Measurements from ENCODE around the gene AP1S3.

The AP1S3 gene

GRCh38 chr2:223774193-223774592, 63.2 kb downstream of the AP1S3 start:
- WGBS: 65% methylated on average over 6 of the region's 8 CpGs
- no peak overlapping the region for H3K14ac ChIP-seq (ENCODE audit: low read length in 2 of 2)
- H3K79me1 ChIP-seq (replicated peaks; ENCODE audit: low read length, poor library complexity, severe bottlenecking): peaks cover 4% of the 10 kb centered on the region

GRCh38 chr2:223772363-223772762, 65.0 kb downstream of the AP1S3 start:
- H3K18ac ChIP-seq (ENCODE audit: low read depth in 1 of 2, low read length in 2 of 2): no peak overlapping the region
- no peak overlapping the region for H3K27ac ChIP-seq (ENCODE audit: low read length, poor library complexity, severe bottlenecking)
- H3K14ac ChIP-seq (ENCODE audit: low read length in 2 of 2): no peak overlapping the region
- H3K9ac ChIP-seq (ENCODE audit: low read length): no peak overlapping the region
- peaks cover 3% of the 10 kb centered on the region for H3K79me1 ChIP-seq (replicated peaks; ENCODE audit: low read length, poor library complexity, severe bottlenecking)
- H3K4me2 ChIP-seq (ENCODE audit: low read length, poor library complexity, severe bottlenecking): no peak overlapping the region
- no peak overlapping the region for H2BK5ac ChIP-seq (ENCODE audit: low read depth, low read length, poor library complexity, severe bottlenecking)
- H2AFZ ChIP-seq (ENCODE audit: low read depth, low read length): no peak overlapping the region
- no peak overlapping the region for H2AK5ac ChIP-seq (ENCODE audit: low read length, severe bottlenecking)
- no peak overlapping the region for H4K8ac ChIP-seq (ENCODE audit: low read length)
- DNase-seq: no peak
- H3K4me3 ChIP-seq (ENCODE audit: insufficient read depth in 1 of 2, low read depth in 1 of 2, low read length in 2 of 2): no peak overlapping the region
- no peak overlapping the region for H2BK120ac ChIP-seq (ENCODE audit: low read depth, low read length)
- WGBS: no CpG with 5 or more reads among the region's 3 CpGs
- no peak overlapping the region for H2BK15ac ChIP-seq (ENCODE audit: low read depth, poor library complexity, severe bottlenecking)
- no peak overlapping the region for H3K23ac ChIP-seq (ENCODE audit: low read length in 2 of 2)
- H3K4ac ChIP-seq (ENCODE audit: low read depth in 1 of 2, low read length in 2 of 2): no peak overlapping the region
- no peaks in the 10 kb centered on the region for H3K27me3 ChIP-seq (ENCODE audit: control insufficient read depth in 1 of 2, insufficient read depth in 1 of 2, low read length in 2 of 2)
- no peak overlapping the region for H4K91ac ChIP-seq (ENCODE audit: low read length)
- peaks cover 3 to 7% of the 10 kb centered on the region in 2 experiments for H3K36me3 ChIP-seq (ENCODE audit: control insufficient read depth in 1 of 2, insufficient read depth in 2 of 2, low read depth in 1 of 2, low read length in 2 of 2)
- no peak overlapping the region for H2BK12ac ChIP-seq (ENCODE audit: low read length in 2 of 2)
- H3K9me3 ChIP-seq (ENCODE audit: control insufficient read depth, low read length): no peaks in the 10 kb centered on the region
- no peaks in the 10 kb centered on the region for H3K4me1 ChIP-seq (ENCODE audit: control insufficient read depth, insufficient read depth, low read depth, low read length)

More at GRCh38 chr2:223774193-223774592, 63.2 kb downstream of the AP1S3 start:
- Histone ChIP-seq H3K27ac (ENCODE audit: low read length, poor library complexity, severe bottlenecking) (no peak overlapping the region), H3K9ac (ENCODE audit: low read length) (no peak overlapping the region), H4K8ac (ENCODE audit: low read length) (no peak overlapping the region), H3K4me3 (ENCODE audit: insufficient read depth in 1 of 2, low read depth in 1 of 2, low read length in 2 of 2) (no peak overlapping the region), H2BK12ac (ENCODE audit: low read length in 2 of 2) (no peak overlapping the region), H4K91ac (ENCODE audit: low read length) (no peak overlapping the region), H2AFZ (ENCODE audit: low read depth, low read length) (no peak overlapping the region), H3K4me1 (ENCODE audit: control insufficient read depth, insufficient read depth, low read depth, low read length) (no peaks in the 10 kb centered on the region), H3K9me3 (ENCODE audit: control insufficient read depth, low read length) (no peaks in the 10 kb centered on the region), H2BK5ac (ENCODE audit: low read depth, low read length, poor library complexity, severe bottlenecking) (no peak overlapping the region), H3K4me2 (ENCODE audit: low read length, poor library complexity, severe bottlenecking) (no peak overlapping the region), H3K36me3 (ENCODE audit: control insufficient read depth in 1 of 2, insufficient read depth in 2 of 2, low read depth in 1 of 2, low read length in 2 of 2) (peaks cover 3 to 7% of the 10 kb centered on the region in 2 experiments), H3K27me3 (ENCODE audit: control insufficient read depth in 1 of 2, insufficient read depth in 1 of 2, low read length in 2 of 2) (no peaks in the 10 kb centered on the region), H3K4ac (ENCODE audit: low read depth in 1 of 2, low read length in 2 of 2) (no peak overlapping the region), H3K23ac (ENCODE audit: low read length in 2 of 2) (no peak overlapping the region), H2BK120ac (ENCODE audit: low read depth, low read length) (no peak overlapping the region), H2AK5ac (ENCODE audit: low read length, severe bottlenecking) (no peak overlapping the region), H3K18ac (ENCODE audit: low read depth in 1 of 2, low read length in 2 of 2) (no peak overlapping the region), H2BK15ac (ENCODE audit: low read depth, poor library complexity, severe bottlenecking) (no peak overlapping the region)
- DNase-seq: no peak

GRCh38 chr2:223771475-223771874, 65.9 kb downstream of the AP1S3 start:
- Histone ChIP-seq H4K91ac (ENCODE audit: low read length) (no peak overlapping the region), H2AFZ (ENCODE audit: low read depth, low read length) (no peak overlapping the region), H3K23ac (ENCODE audit: low read length in 2 of 2) (no peak overlapping the region), H3K4me1 (ENCODE audit: control insufficient read depth, insufficient read depth, low read depth, low read length) (no peaks in the 10 kb centered on the region), H3K36me3 (ENCODE audit: control insufficient read depth in 1 of 2, insufficient read depth in 2 of 2, low read depth in 1 of 2, low read length in 2 of 2) (peaks cover 3 to 7% of the 10 kb centered on the region in 2 experiments), H3K18ac (ENCODE audit: low read depth in 1 of 2, low read length in 2 of 2) (no peak overlapping the region), H3K79me1 (replicated peaks; ENCODE audit: low read length, poor library complexity, severe bottlenecking) (peaks cover 3% of the 10 kb centered on the region), H3K4me3 (ENCODE audit: insufficient read depth in 1 of 2, low read depth in 1 of 2, low read length in 2 of 2) (no peak overlapping the region), H2BK120ac (ENCODE audit: low read depth, low read length) (no peak overlapping the region), H3K4me2 (ENCODE audit: low read length, poor library complexity, severe bottlenecking) (no peak overlapping the region), H3K27me3 (ENCODE audit: control insufficient read depth in 1 of 2, insufficient read depth in 1 of 2, low read length in 2 of 2) (no peaks in the 10 kb centered on the region), H3K4ac (ENCODE audit: low read depth in 1 of 2, low read length in 2 of 2) (no peak overlapping the region), H3K9ac (ENCODE audit: low read length) (no peak overlapping the region), H2AK5ac (ENCODE audit: low read length, severe bottlenecking) (no peak overlapping the region), H2BK15ac (ENCODE audit: low read depth, poor library complexity, severe bottlenecking) (no peak overlapping the region), H3K9me3 (ENCODE audit: control insufficient read depth, low read length) (no peaks in the 10 kb centered on the region), H3K14ac (ENCODE audit: low read length in 2 of 2) (no peak overlapping the region), H3K27ac (ENCODE audit: low read length, poor library complexity, severe bottlenecking) (no peak overlapping the region), H4K8ac (ENCODE audit: low read length) (no peak overlapping the region), H2BK5ac (ENCODE audit: low read depth, low read length, poor library complexity, severe bottlenecking) (no peak overlapping the region), H2BK12ac (ENCODE audit: low read length in 2 of 2) (no peak overlapping the region)
- WGBS: 100% methylated on average over 3 of the region's 4 CpGs
- DNase-seq: no peak

GRCh38 chr2:223768179-223768578, 69.2 kb downstream of the AP1S3 start:
- Histone ChIP-seq H3K9me3 (ENCODE audit: control insufficient read depth, low read length) (no peaks in the 10 kb centered on the region), H2BK12ac (ENCODE audit: low read length in 2 of 2) (no peak overlapping the region), H2AFZ (ENCODE audit: low read depth, low read length) (no peak overlapping the region), H3K27me3 (ENCODE audit: control insufficient read depth in 1 of 2, insufficient read depth in 1 of 2, low read length in 2 of 2) (no peaks in the 10 kb centered on the region), H2AK5ac (ENCODE audit: low read length, severe bottlenecking) (no peak overlapping the region), H4K8ac (ENCODE audit: low read length) (no peak overlapping the region), H3K4ac (ENCODE audit: low read depth in 1 of 2, low read length in 2 of 2) (no peak overlapping the region), H3K4me3 (ENCODE audit: insufficient read depth in 1 of 2, low read depth in 1 of 2, low read length in 2 of 2) (no peak overlapping the region), H4K91ac (ENCODE audit: low read length) (no peak overlapping the region), H3K9ac (ENCODE audit: low read length) (no peak overlapping the region), H3K14ac (ENCODE audit: low read length in 2 of 2) (no peak overlapping the region), H3K4me1 (ENCODE audit: control insufficient read depth, insufficient read depth, low read depth, low read length) (no peaks in the 10 kb centered on the region), H3K27ac (ENCODE audit: low read length, poor library complexity, severe bottlenecking) (no peak overlapping the region), H3K23ac (ENCODE audit: low read length in 2 of 2) (no peak overlapping the region), H3K4me2 (ENCODE audit: low read length, poor library complexity, severe bottlenecking) (no peak overlapping the region), H3K79me1 (replicated peaks; ENCODE audit: low read length, poor library complexity, severe bottlenecking) (no peaks in the 10 kb centered on the region), H2BK5ac (ENCODE audit: low read depth, low read length, poor library complexity, severe bottlenecking) (no peak overlapping the region), H3K36me3 (ENCODE audit: control insufficient read depth in 1 of 2, insufficient read depth in 2 of 2, low read depth in 1 of 2, low read length in 2 of 2) (no peaks in the 10 kb centered on the region), H2BK120ac (ENCODE audit: low read depth, low read length) (no peak overlapping the region), H2BK15ac (ENCODE audit: low read depth, poor library complexity, severe bottlenecking) (no peak overlapping the region), H3K18ac (ENCODE audit: low read depth in 1 of 2, low read length in 2 of 2) (no peak overlapping the region)
- WGBS: 96% methylated on average over 2 of the region's 3 CpGs
- no peak for DNase-seq
